ENCODE data around the gene HCN3.

Gene HCN3

GRCh38 chr1:155326020-155326526 is 48.8 kb downstream of the HCN3 start:
- TF ChIP-seq ZNF169 (tag by site-specific recombination; IDR thresholded peaks at IDR 0.05), result no peak
- no peak for TF ChIP-seq ZNF560 (tag by site-specific recombination; IDR thresholded peaks at IDR 0.05; ENCODE audit: borderline replicate concordance)
- TF ChIP-seq ZNF768 (tag by site-specific recombination; IDR thresholded peaks at IDR 0.05), result no peak
- TF ChIP-seq ZNF280D (tag by site-specific recombination; IDR thresholded peaks at IDR 0.05), result no peak
- TF ChIP-seq ZNF341 (tag by site-specific recombination; IDR thresholded peaks at IDR 0.05; ENCODE audit: low read depth), result peak; percentile 90
- no peak for TF ChIP-seq HOXD13 (CRISPR knock-in tag; IDR thresholded peaks at IDR 0.05; ENCODE audit: borderline replicate concordance)
- TF ChIP-seq, protein P1, sequence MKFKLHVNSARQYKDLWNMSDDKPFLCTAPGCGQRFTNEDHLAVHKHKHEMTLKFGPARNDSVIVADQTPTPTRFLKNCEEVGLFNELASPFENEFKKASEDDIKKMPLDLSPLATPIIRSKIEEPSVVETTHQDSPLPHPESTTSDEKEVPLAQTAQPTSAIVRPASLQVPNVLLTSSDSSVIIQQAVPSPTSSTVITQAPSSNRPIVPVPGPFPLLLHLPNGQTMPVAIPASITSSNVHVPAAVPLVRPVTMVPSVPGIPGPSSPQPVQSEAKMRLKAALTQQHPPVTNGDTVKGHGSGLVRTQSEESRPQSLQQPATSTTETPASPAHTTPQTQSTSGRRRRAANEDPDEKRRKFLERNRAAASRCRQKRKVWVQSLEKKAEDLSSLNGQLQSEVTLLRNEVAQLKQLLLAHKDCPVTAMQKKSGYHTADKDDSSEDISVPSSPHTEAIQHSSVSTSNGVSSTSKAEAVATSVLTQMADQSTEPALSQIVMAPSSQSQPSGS (tag by site-specific recombination; IDR thresholded peaks at IDR 0.05; ENCODE audit: low read depth), result no peak
- TF ChIP-seq SP7 (tag by site-specific recombination; IDR thresholded peaks at IDR 0.05), result no peak
- no peak for TF ChIP-seq SCRT1 (tag by site-specific recombination; IDR thresholded peaks at IDR 0.05; ENCODE audit: borderline replicate concordance)
- TF ChIP-seq ZNF473 (tag by site-specific recombination; IDR thresholded peaks at IDR 0.05), result no peak
- TF ChIP-seq ZBTB17 (tag by site-specific recombination; IDR thresholded peaks at IDR 0.05), result peak; percentile 41; the same call in 1 of the 2 replicates
- no peak for TF ChIP-seq ZNF335 (tag by site-specific recombination; conservative IDR thresholded peaks at IDR 0.05)
- no peak for TF ChIP-seq ZNF132 (tag by site-specific recombination; IDR thresholded peaks at IDR 0.05; ENCODE audit: borderline replicate concordance)
- no peak for TF ChIP-seq PRDM2 (tag by site-specific recombination; IDR thresholded peaks at IDR 0.05; ENCODE audit: borderline replicate concordance)
- no peak for TF ChIP-seq ZNF529 (tag by site-specific recombination; IDR thresholded peaks at IDR 0.05; ENCODE audit: insufficient replicate concordance)
- TF ChIP-seq ZNF629 (tag by site-specific recombination; IDR thresholded peaks at IDR 0.05), result no peak
- no peak for TF ChIP-seq KLF8 (tag by site-specific recombination; IDR thresholded peaks at IDR 0.05)
- TF ChIP-seq SP2 (tag by site-specific recombination; IDR thresholded peaks at IDR 0.05), result peak; percentile 42
- Histone ChIP-seq H3K36me3 (ENCODE audit: control insufficient read depth in 2 of 2, insufficient read depth in 1 of 2, low read length in 2 of 2) (peaks cover 14 to 57% of the 10 kb centered on the region in 2 experiments), H3K9me3 (ENCODE audit: control insufficient read depth, insufficient read depth, low read depth, low read length) (no peaks in the 10 kb centered on the region), H3K27ac (ENCODE audit: extremely low read depth, low read depth, low read length) (peak overlapping the region; percentile 65), H3K4me3 (ENCODE audit: low read depth, low read length) (no peak overlapping the region), H3K4me1 (ENCODE audit: control insufficient read depth, insufficient read depth, low read length) (0 out of 2 replicates have a peak, but pooled peaks cover 3% of the 10 kb centered on the region)
- ChIA-PET POLR2A (interaction anchor here (0.5 kb wide), 1 partner anchor 16 kb away, joined by 3 read pairs; no protein-coding TSS in a partner anchor), CTCF (interaction anchor here (0.6 to 8.4 kb wide), 2 partner anchors 76 to 154 kb away, joined by 6 to 77 read pairs; no protein-coding TSS in a partner anchor)

Measured in HEK293 (cell line).